GM12878 (cell line): ENCODE measurements around the gene CCDC74B.
"Not testable (repeated sequence)": the region's sequence is repeated elsewhere in the genome, so short reads cannot be mapped to it uniquely, and the experiment has no call there.

Source experiments
- HDGF ChIP-seq: fragments of 450-650 bp; IDR thresholded peaks from 2 replicates; pipeline ENCODE4 v1.6.1; 2016; ENCODE audit warnings: antibody characterized with exemption
- KAT2A ChIP-seq: conservative IDR thresholded peaks from 2 replicates; pipeline ENCODE4 v1.6.1; 2011; ENCODE audit warnings: low read depth, low read length; ENCODE audit not compliant: control insufficient read depth
- MAX ChIP-seq: IDR thresholded peaks from 2 replicates; pipeline ENCODE4 v1.6.1; 2012; ENCODE audit warnings: low read depth, low read length, improper control_type of control experiment
- PAX8 ChIP-seq: fragments of 450-650 bp; IDR thresholded peaks from 2 replicates; pipeline ENCODE4 v1.6.1; 2017; ENCODE audit warnings: mild to moderate bottlenecking, moderate library complexity
- SKIL ChIP-seq: fragments of 450-650 bp; IDR thresholded peaks from 2 replicates; pipeline ENCODE4 v1.6.1; 2017; ENCODE audit warnings: mild to moderate bottlenecking, low read depth, inconsistent platforms; ENCODE audit not compliant: poor library complexity, severe bottlenecking
- TF ChIP-seq, protein P1 (sequence below): fragments of 450-650 bp; IDR thresholded peaks from 2 replicates; pipeline ENCODE4 v1.6.1; 2016; ENCODE audit warnings: mild to moderate bottlenecking
- TF ChIP-seq, protein P2 (sequence below), 3 experiments: IDR thresholded peaks in 2 of 3; conservative IDR thresholded peaks in 1 of 3; 2 replicates each; pipeline ENCODE4 v1.5.1; 2011; ENCODE audit warnings: low read depth in 3 of 3, low read length in 3 of 3, mild to moderate bottlenecking in 3 of 3, control low read depth in 2 of 3, moderate library complexity in 2 of 3, inconsistent platforms in 1 of 3, mixed read lengths in 1 of 3; ENCODE audit not compliant: control insufficient read depth in 2 of 3, insufficient read depth in 1 of 3; ENCODE audit errors: extremely low read depth in 1 of 3

DNA sequence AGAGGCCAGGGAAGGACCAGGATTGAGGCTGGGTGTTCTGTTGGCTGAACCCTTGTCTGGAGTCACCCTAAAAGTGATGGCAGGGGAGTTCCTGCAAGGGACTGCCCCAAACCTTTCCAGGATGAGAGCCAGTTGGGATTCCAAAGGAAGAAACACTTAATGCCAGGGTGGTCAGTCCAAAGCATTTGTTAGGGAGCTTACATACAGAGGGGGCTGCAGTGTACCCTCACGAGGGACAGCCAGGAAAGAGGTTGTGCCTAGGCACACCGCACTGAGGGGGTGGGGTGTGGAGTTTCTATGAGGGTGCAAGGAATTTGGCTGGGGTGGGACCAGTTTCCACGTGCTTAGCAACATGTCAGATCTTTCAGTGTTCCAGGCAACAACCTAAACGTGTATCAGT lies 44.0 kb upstream of the CCDC74B start:
- not testable (repeated sequence) for TF ChIP-seq MAX, SKIL, PAX8, HDGF, KAT2A
- TF ChIP-seq, protein P1, sequence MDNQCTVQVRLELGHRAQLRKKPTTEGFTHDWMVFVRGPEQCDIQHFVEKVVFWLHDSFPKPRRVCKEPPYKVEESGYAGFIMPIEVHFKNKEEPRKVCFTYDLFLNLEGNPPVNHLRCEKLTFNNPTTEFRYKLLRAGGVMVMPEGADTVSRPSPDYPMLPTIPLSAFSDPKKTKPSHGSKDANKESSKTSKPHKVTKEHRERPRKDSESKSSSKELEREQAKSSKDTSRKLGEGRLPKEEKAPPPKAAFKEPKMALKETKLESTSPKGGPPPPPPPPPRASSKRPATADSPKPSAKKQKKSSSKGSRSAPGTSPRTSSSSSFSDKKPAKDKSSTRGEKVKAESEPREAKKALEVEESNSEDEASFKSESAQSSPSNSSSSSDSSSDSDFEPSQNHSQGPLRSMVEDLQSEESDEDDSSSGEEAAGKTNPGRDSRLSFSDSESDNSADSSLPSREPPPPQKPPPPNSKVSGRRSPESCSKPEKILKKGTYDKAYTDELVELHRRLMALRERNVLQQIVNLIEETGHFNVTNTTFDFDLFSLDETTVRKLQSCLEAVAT = not testable (repeated sequence)
- TF ChIP-seq, protein P2, sequence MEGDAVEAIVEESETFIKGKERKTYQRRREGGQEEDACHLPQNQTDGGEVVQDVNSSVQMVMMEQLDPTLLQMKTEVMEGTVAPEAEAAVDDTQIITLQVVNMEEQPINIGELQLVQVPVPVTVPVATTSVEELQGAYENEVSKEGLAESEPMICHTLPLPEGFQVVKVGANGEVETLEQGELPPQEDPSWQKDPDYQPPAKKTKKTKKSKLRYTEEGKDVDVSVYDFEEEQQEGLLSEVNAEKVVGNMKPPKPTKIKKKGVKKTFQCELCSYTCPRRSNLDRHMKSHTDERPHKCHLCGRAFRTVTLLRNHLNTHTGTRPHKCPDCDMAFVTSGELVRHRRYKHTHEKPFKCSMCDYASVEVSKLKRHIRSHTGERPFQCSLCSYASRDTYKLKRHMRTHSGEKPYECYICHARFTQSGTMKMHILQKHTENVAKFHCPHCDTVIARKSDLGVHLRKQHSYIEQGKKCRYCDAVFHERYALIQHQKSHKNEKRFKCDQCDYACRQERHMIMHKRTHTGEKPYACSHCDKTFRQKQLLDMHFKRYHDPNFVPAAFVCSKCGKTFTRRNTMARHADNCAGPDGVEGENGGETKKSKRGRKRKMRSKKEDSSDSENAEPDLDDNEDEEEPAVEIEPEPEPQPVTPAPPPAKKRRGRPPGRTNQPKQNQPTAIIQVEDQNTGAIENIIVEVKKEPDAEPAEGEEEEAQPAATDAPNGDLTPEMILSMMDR (IDR thresholded peaks at IDR 0.05 in 2 of 3, conservative IDR thresholded peaks at IDR 0.05 in 1 of 3; ENCODE audit: control insufficient read depth in 2 of 3, extremely low read depth in 1 of 3, insufficient read depth in 1 of 3, low read depth in 3 of 3, low read length in 3 of 3) = not testable (repeated sequence)
